Endometrium (tissue), 2 donors: ENCODE measurements around the gene PLAAT3.
"Not testable (repeated sequence)": the region's sequence is repeated elsewhere in the genome, so short reads cannot be mapped to it uniquely, and the experiment has no call there.

Experiments used
- FAIRE-seq: peaks from 2 replicates; lab custom pipeline; 2012; peaks lifted over from hg19 to GRCh38; lab: Jason Lieb, UNC
- donor health status: control.
- donor health status: control.

PLAAT3 gene

DNA sequence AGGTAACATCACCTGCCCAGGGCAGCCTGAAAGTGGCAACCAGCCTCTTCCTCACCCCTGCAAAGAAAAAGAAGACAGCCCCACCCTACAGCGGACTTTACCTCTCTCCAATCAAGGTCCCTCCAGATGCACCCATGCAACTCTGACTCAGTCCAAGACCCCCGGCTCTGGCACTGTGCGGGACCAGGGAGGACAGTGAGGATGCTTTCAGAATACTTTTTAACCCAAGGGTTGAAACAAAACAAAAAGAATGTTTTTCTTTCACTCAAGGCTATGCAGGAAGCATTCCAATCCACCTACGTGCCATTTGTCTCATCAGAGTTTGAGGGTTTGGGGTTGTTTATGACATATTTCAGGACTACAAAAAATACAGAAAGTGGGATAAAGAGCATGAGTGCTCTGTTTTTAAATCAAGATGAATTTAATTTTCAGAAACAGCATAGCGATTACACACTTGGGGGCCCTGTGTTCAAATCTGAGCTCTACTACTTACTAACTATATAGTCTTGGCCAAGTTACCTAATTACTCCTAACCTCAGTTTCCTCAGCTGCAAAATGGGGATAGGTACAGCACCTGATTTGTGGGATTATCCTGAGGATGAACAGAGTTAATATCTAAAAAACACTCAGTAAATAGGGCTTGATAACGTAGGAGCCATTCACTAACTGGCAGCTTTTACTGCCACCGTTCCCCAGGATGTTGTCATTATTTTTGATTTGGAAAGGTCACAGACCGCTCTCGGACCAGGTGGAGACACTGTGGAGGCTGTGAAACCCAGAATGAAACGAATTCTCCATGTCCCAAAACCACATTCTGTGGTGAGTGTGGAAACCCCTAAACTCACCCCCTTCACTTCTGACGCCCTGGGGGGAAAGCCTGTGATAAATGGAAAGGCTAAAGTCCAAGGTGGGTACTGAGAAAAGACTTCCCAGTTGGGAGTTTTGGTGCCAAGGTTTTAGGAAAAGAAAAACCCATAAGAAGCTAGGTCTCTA, 5.6 kb downstream of the PLAAT3 start:
- FAIRE-seq = no peak

DNA sequence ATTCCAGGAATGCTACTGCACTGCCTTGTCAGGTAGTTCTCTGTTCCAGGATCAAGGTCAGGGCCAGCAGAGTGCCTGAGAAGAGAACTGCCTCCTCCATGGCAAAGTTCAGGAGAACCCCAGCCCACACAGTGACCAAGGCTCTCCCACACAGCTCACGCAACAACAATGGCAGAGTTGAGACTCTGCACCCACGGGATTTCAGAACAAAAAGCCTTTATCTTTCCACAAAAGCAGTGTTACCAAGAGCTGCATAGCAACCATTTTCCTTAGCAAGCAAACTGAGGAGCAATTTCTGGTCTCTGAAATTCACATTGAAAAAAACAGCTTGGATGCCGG, 11.1 kb downstream of the PLAAT3 start:
- FAIRE-seq = no peak

DNA sequence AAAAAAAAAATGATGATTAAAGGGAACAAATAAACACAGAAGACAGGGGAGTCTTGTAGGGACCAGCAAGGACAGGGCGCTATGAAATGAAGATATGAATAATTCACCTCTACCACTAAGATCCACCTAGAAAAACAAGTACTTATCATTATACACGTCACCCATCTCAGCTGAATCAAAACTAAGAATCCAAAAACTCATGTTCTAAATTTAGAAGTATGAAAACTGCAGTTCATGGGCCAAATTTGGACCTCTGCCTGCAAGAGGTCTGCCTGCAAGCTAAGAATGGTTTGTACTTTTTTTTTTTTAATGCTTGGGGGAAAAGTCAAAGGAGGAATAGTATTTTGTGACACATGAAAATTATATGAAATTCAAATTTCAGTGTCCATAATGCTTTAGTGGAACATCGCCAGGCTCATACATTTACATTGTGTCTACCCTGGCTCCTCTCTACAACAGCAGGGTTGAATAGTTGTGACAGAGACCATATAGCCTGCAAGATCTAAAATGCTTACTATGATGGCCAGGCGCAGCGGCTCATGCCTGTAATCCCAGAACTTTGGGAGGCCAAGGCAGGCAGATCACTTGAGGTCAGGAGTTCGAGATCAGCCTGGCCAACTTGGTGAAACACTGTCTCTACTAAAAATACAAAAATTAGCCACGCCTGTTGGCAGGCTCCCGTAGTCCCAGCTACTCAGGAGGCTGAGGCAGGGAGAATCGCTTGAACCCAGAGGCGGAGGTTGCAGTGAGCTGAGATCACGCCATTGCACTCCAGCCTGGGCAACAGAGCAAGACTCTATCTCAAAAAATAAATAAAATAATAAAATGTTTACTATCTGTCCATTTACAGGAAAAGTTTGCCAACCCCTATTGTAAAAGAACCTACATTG, 11.7 kb downstream of the PLAAT3 start:
- FAIRE-seq = not testable (repeated sequence)

DNA sequence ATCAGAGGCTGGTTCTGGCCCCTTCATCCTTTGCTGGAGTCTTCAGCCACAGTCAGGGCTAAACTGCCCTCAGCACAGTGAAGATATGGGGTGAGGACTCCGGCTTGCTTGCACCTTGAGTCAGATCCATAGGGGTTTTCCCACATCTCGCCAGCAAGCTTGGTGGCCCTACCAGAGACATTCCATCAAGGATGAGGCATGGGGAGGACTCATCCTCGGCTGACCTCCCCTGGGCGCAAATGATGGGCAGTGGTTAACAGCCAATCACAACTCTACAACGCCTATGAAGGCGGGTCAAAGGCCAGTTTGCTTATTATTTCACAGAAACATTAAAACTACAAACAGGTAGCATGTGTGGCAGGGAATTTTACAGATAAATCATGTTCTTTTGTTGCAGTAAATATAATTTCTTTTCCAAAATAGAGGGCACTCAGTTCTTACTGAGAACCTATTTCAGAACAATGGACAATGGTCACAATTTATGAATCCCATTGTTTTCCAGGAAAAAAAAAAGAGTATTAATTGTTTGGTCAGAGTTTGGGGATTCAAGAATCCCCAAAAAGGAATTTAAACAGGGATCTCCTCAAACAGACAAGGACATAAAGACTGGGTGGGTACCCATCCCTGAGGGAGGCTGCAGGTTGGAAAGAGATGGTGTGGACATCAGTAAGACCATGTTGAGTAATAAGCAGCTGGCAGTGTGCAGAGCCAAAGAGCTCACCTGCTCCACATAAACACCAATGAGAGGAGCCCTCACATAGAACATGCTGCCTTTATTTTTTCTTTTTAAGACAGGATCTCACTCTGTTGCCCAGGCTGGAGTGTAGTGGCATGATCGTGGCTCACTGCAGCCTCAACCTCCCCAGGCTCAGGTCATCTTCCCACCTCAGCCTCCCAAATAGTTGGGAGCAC, 14.8 kb downstream of the PLAAT3 start:
- FAIRE-seq = no peak

DNA sequence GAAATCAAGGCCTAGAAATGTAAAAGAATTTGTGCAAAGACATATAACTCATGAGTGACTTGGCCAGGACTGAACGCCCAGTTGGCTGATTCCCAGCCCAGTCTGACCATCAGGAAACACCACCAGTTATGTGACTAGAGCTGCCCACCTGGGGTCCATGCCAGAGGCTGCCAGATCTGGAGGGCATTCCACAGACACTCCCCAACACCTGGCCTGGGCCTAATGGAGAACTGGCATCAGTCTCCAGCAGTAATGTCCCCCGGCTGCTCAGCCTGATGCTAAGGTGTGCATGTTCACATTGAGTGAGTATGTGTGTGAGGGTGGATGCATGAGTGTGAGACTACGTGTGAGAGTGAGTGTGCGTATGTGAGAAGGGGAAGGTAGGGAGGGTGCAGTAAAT, 15.7 kb downstream of the PLAAT3 start:
- no peak for FAIRE-seq

DNA sequence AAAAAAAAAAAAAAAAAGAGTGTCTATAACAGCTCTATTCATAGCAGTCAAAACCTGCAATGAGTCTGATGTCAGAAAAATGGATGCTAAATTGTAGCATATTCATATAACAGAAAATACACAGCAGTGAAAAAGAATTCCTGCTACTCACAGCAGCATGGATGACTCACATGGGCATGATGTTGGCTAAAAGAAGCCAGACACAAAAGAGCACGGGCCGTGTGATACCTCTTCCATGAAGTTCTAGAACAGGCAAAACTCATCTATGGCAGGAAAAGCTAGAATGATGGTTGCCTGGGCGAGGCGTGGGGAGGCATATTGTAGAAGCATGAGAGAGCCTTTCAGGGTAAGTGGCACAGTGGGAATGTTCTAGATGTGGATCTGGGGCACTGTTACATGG, 18.9 kb downstream of the PLAAT3 start:
- no peak for FAIRE-seq

DNA sequence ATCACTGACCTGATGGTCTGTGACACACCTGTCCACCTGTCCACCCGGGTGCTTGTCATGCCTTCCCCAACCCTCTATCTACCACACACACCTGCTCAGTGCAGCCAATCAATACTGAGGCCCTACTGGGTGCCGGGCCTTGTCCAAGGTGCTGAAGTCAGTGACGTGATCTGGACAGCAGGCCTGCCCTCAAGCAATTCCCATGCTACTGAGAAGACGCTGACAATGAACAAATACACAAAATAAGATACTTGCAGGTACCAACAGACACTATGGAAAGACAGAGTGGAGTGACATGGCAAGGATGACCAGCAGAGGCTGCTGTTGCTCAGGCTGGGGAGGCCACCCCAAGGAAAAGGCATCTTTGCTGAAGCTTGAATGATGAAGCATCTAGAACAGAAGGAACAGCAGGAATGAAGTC, 21.2 kb downstream of the PLAAT3 start:
- no peak for FAIRE-seq

DNA sequence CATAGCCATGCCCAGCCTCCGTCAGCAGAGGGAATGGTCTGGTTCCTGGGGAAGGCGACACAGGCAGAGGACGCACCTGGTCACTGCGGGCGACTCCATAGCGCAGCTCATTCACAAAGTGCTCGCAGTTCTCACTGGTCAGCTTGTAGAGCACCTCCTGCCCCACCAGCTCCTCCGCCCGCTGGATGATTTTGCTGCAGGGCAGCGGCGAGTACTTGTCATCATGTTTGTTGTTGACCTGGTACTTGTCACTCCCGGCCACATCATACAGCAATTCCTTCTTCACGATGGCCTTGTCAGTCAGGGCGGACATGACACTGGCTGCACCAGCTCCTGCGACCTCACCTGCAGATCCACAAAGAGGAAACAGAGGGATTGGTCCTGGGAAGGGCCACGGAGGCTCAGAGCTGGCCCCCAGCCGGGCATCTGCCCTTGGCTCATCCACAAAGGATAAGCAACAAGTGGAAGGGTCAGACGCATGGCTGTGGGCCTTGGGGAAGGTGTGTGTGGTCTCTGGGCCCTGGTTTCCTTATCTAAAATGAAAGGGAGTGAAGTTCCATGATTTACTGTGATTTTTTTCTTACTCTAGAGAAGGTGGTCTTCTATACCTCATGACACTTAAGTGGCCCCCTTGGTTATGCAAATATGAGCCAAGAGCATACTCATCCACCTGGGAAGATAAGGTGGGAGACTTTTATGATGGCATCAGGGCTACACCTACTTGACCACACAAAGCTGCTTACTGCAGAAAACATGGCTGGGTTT, 24.0 kb downstream of the PLAAT3 start:
- FAIRE-seq = no peak

DNA sequence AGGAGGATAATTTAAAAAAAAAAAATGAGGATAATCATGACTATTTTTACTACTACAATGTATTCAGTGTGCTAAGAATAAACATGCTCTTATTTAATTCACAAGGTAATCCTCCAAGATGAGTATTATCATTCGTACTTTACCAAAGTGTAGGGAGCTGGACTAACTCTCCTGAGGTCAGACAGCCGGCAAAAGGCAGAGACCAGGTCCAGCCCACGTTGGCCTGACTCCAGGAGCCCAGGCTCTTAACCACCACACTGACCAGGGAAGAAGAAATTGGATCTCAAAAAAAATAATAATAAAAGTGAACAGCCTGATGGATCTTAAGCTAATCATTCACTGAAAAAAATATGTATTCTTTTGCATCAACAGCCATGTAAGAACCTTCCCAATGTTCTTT, 25.2 kb downstream of the PLAAT3 start:
- FAIRE-seq = no peak

DNA sequence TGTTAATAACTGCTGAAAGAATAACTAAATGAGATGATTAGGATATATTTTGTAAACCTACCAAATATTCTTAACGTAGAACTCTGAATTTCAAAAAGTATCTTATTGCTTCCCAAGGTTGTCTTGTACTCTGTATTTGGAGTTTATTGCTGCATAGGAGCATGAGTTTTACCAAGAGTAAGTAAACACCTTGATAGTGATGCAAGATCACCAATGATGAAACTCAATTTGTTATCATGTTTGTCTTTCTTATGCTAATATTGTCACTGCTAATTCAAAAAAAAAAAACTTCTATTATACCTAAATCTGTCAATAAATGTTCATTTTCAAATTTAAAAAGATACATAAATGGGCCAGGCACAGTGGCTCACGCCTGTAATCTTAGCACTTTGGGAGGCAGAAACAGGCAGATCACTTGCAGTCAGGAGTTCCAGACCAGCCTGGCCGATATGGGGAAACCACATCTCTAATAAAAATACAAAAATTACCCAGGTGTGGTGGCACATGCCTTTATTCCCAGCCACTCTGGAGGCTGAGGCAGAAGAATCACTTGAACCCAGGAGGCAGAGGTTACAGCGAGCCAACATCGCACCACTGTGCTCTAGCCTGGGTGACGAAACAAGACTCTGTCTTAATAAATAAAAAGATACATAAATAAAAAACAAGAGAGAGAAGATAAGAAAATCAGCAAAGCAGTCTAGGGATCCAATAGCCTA, 27.6 kb downstream of the PLAAT3 start:
- no peak for FAIRE-seq

DNA sequence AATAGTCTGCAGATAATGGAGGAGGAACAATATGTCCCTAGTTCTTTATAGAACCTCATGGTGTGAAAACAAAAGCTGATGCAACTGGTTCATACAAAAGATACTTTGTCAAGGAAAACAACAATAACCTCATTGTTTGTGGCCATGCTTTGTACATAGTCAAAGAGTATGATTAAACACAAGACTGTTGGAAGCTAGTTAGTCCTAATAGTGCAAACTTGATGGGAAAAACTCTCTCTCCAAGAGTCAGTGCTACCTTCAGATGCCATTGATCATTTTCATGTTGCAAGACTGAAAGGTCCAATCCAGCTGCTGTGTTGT, 30.9 kb downstream of the PLAAT3 start:
- no peak for FAIRE-seq

DNA sequence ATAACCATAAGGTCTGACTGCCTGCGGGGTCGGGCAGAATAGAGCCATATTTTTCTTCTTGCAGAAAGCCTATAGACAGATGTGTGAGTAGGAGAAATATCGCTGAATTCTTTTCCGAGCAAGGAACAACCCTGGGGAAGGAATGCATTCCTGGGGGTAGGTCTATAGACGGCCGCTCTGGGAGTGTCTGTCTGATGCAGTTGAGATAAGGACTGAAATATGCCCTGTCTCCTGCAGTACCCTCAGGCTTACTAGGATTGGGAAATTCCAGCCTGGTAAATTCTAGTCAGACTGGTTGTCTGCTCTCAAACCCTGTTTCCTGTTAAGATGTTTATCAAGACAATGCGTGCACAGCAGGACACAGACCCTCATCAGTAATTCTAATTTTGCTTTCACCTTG, 33.0 kb downstream of the PLAAT3 start:
- FAIRE-seq = not testable (repeated sequence)

DNA sequence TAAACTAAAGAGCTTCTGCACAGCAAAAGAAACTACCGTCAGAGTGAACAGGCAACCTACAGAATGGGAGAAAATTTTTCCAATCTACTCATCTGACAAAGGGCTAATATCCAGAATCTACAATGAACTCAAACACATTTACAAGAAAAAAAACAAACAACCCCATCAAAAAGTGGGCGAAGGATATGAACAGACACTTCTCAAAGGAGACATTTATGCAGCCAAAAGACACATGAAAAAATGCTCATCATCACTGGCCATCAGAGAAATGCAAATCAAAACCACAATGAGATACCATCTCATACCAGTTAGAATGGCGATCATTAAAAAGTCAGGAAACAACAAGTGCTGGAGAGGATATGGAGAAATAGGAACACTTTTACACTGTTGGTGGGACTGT, 35.4 kb downstream of the PLAAT3 start:
- not testable (repeated sequence) for FAIRE-seq

DNA sequence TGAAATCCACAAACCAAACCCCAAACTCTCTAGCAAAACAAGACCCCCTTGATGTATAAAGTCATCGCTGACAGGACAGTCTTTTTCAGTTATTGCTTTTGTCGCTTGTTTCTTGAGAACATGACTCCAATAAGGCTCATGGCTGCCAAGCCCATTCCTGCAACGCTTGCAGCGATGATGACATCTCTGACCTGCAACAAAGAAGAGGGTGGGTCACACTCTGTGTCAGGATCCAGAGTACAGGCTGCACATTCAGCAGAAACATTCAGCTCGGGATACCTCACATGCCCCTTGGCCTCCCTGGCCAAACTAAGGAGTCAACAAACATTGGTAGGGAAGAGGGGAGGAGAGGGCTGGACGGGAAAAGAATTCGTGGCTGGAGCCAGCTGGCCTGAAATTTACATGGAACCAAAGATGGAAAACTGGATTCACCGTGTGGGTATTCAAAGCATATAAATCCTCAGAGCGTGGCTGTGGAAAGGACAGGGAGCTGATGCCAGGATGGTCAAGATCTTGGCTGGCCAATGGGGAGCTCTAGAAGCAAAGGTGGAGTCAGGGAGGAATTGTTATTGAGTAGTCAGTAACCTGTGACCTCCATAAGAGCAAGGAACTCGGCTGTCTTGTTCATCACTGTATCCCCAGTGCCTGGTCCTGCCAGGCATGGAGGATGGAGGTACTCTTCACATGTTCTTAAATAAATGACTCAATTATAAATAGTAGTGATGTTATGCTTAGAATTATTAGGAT, 39.2 kb downstream of the PLAAT3 start:
- no peak for FAIRE-seq

DNA sequence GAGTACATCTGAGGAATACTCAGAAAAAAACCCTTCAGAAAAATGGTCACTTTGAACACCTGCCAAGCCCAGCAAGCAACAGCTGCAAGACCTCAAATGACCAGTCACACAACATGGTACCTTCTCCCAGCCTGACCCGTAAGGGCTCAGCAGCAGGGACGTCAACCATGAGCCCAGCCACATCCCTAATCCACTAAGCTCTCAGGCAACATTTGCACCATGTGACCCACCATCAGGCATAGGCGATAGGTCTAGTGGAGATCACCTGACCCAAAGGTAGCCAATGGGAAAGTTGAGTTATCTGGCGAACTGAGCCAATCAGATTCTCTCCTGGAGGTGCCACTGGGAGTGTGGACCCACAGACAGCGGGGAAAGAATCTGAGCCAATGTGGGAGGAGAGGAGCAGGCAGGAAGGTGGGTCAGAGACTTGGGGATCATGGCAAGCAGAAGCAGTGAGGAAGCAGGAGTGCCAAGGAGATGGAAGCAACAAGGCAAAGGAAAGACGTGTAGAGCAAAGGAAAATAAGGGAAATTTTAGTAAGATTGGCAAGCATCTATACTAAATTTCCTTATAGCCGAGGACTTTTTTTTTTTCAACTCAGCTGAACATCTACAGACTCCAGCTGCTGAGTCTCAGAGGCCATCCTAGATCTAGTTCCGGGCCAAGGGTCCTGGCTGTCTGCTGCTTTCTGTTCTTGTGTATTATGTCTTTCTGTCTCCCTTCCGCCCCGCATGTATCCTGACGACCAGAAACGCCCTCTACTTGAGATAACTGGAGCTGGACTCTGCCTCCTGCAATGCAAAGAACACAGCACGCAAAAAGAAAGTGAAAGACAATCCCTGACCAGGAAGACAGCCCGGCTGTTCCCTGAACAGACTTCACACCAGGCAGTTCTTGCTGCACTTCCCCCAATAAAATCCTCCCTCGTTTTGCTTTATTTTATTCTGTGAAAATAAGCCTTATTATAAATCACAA, 40.1 kb downstream of the PLAAT3 start:
- peak; percentile 80 for FAIRE-seq

DNA sequence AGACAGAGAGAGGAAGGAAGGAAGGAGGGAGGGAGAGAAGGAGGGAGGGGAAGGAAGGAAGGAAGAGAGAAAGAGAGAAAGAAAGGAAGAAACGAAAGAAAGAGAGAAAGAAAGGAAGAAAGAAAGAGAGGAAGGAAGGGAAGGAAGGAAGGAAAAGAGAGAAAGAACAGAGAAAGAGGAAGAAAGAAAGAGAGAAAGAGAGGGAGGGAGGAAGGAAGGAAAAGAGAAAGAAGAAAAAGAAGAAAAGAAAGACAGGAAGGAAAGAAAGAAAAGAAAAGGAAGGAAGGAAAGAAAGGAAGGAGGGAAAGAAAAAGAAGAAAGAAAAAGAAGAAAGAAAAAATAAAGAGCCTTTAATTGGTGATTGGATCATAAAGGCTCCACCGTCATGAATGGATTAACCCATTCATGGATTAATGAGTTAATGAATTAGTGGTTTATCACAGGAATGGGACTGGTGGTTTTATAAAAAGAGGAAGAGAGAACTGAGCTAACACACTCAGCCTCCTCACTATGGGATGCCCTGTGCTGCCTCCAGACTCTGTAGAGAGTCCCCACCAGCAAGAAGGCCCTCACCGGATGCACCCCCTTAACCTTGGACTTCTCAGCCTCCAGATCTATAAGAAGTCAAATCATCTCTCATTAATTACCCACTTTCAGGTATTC, 42.1 kb downstream of the PLAAT3 start:
- no peak for FAIRE-seq

DNA sequence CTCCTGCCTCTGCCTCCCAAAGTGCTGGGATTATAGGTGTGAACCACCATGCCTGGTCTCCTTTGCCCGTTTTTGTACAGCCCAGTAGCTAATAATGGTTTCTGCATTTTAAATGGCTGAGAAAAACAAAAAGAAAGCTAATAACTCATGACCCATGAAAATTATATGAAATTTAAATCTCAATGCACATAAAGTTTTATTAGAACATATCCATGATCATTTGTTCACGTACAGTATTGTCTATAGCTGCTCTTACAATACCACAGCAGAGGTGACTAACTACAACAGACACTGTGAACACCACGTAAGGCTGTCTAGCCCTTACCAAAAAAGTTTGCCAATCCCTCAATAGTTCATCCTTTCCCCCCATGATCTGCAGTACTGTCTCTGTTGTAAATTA, 44.7 kb downstream of the PLAAT3 start:
- FAIRE-seq = no peak
